ENCODE data around the gene PITPNM1. TPM values are rescaled to one million over a fixed set of nuclear protein-coding genes. Genes with fewer than 3 reads are reported as not detected.
A peak's percentile ranks its signal among the peaks of the same experiment; 100 is the strongest.

Gene PITPNM1
- total and polyA plus RNA-seq, 2 experiments from 2014 or later = 9.1 to 57.1 TPM

DNA sequence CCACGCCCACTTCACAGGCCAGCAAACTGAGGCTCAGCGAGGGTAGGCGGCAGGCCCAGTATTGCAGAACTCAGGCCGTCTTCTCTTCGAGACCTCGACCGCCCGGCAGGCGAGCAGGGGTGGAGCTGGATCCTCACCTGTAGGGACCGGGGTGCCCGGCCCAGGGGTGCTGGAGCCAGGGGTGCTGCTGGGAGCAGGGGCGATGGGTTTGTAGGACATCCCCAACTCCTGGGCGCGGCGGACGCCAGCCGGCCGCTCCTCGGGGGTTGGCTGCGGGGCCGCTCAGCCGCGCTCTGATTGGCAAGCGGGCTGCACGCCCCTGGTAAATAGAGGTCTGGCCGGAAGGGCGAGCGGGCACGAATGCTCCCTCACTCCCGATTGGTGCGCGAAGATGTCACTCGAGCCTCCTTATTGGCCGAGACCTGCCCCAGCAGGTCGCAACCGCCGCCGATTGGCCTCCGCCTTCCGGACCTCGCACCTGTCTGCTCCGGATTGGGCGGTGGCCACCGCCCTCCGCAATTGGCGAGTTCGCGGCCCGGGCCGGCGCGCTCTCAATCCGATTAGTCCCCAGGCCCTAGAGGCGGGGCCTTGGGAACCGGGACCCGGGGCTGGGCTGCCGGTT, 2.8 kb upstream of the PITPNM1 start, which contains the start of gene CDK2AP2 (continued):
- TF ChIP-seq, protein P1, sequence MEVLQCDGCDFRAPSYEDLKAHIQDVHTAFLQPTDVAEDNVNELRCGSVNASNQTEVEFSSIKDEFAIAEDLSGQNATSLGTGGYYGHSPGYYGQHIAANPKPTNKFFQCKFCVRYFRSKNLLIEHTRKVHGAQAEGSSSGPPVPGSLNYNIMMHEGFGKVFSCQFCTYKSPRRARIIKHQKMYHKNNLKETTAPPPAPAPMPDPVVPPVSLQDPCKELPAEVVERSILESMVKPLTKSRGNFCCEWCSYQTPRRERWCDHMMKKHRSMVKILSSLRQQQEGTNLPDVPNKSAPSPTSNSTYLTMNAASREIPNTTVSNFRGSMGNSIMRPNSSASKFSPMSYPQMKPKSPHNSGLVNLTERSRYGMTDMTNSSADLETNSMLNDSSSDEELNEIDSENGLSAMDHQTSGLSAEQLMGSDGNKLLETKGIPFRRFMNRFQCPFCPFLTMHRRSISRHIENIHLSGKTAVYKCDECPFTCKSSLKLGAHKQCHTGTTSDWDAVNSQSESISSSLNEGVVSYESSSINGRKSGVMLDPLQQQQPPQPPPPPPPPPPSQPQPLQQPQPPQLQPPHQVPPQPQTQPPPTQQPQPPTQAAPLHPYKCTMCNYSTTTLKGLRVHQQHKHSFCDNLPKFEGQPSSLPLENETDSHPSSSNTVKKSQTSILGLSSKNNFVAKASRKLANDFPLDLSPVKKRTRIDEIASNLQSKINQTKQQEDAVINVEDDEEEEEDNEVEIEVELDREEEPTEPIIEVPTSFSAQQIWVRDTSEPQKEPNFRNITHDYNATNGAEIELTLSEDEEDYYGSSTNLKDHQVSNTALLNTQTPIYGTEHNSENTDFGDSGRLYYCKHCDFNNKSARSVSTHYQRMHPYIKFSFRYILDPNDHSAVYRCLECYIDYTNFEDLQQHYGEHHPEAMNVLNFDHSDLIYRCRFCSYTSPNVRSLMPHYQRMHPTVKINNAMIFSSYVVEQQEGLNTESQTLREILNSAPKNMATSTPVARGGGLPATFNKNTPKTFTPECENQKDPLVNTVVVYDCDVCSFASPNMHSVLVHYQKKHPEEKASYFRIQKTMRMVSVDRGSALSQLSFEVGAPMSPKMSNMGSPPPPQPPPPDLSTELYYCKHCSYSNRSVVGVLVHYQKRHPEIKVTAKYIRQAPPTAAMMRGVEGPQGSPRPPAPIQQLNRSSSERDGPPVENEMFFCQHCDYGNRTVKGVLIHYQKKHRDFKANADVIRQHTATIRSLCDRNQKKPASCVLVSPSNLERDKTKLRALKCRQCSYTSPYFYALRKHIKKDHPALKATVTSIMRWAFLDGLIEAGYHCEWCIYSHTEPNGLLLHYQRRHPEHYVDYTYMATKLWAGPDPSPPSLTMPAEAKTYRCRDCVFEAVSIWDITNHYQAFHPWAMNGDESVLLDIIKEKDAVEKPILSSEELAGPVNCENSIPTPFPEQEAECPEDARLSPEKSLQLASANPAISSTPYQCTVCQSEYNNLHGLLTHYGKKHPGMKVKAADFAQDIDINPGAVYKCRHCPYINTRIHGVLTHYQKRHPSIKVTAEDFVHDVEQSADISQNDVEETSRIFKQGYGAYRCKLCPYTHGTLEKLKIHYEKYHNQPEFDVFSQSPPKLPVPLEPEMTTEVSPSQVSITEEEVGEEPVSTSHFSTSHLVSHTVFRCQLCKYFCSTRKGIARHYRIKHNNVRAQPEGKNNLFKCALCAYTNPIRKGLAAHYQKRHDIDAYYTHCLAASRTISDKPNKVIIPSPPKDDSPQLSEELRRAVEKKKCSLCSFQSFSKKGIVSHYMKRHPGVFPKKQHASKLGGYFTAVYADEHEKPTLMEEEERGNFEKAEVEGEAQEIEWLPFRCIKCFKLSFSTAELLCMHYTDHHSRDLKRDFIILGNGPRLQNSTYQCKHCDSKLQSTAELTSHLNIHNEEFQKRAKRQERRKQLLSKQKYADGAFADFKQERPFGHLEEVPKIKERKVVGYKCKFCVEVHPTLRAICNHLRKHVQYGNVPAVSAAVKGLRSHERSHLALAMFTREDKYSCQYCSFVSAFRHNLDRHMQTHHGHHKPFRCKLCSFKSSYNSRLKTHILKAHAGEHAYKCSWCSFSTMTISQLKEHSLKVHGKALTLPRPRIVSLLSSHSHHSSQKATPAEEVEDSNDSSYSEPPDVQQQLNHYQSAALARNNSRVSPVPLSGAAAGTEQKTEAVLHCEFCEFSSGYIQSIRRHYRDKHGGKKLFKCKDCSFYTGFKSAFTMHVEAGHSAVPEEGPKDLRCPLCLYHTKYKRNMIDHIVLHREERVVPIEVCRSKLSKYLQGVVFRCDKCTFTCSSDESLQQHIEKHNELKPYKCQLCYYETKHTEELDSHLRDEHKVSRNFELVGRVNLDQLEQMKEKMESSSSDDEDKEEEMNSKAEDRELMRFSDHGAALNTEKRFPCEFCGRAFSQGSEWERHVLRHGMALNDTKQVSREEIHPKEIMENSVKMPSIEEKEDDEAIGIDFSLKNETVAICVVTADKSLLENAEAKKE (CRISPR knock-in tag; IDR thresholded peaks at IDR 0.05) = no peak

DNA sequence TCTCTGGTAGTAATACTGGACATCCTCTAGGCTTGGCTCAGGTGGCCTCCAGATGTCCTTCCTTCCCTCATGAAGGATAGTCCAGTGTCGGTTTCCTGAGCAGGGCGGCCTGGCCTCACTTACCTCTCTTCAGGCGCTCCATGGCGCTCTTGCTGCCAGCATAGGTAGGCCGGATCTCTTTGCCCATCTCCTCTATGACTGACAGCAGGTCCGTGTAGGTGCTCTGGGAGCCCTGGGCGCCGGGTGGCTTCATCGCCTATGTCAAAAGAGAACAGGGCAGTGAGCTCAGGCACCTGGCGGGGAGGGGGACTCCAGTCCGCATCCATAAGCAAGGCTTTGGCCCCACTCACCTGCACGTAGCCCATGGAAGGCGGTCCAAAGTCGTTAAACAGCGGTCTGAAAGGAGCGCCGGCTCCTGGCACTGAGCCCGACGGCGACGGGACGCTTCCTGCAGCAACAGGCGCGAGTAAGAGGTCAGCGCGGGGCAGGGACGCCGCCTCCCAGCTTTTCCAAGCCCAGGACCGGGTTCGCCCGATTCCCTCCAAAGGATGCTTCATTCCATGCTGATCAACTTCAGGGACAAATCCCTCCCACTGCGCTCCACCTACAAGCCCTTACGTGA, 2.2 kb upstream of the PITPNM1 start:
- Histone ChIP-seq H4K20me1 (replicated peaks; ENCODE audit: insufficient read depth) (peaks cover 15% of the 10 kb centered on the region), H3F3A (replicated peaks; ENCODE audit: low read depth) (peaks cover 16% of the 10 kb centered on the region; the same call in 1 of the 2 replicates), H3K9me2 (ENCODE audit: insufficient read depth) (no peaks in the 10 kb centered on the region), H3K27ac (ENCODE audit: low read depth) (peak overlapping the region; percentile 92), H3K79me2 (replicated peaks; ENCODE audit: insufficient read depth) (peaks cover 5% of the 10 kb centered on the region; the same call in 1 of the 2 replicates), H3K4me1 (ENCODE audit: insufficient read depth) (peaks cover 27% of the 10 kb centered on the region), H3K36me3 (ENCODE audit: insufficient read depth) (no peaks in the 10 kb centered on the region), H3K27me3 (ENCODE audit: insufficient read depth) (no peaks in the 10 kb centered on the region; the same call in 1 of the 2 replicates), H3K4me3 (peak overlapping the region; percentile 86), H2AFZ (peak overlapping the region; percentile 69; the same call in 1 of the 2 replicates), H3K4me2 (peak overlapping the region; percentile 94)
- H3K9me3 Mint-ChIP-seq = peaks cover 3% of the 10 kb centered on the region; the same call in 1 of the 3 replicates
- peaks cover 26% of the 10 kb centered on the region for H3K4me1 Mint-ChIP-seq
- peaks cover 18% of the 10 kb centered on the region for H3K27me3 Mint-ChIP-seq (ENCODE audit: insufficient read depth, low read depth, poor library complexity)
- H3K4me3 Mint-ChIP-seq = peak overlapping the region; percentile 73
- ATAC-seq (peak; percentile 13; the same call in 2 of the 3 replicates), DNase-seq (ENCODE audit: low spot score) (peak; percentile 93)
- peak overlapping the region; percentile 67 for H3K27ac Mint-ChIP-seq
- peaks cover 7% of the 10 kb centered on the region for H3K36me3 Mint-ChIP-seq (ENCODE audit: low read depth)
- TF ChIP-seq, protein P2, sequence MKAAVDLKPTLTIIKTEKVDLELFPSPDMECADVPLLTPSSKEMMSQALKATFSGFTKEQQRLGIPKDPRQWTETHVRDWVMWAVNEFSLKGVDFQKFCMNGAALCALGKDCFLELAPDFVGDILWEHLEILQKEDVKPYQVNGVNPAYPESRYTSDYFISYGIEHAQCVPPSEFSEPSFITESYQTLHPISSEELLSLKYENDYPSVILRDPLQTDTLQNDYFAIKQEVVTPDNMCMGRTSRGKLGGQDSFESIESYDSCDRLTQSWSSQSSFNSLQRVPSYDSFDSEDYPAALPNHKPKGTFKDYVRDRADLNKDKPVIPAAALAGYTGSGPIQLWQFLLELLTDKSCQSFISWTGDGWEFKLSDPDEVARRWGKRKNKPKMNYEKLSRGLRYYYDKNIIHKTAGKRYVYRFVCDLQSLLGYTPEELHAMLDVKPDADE (IDR thresholded peaks at IDR 0.05) = no peak
- TF ChIP-seq, protein P3, sequence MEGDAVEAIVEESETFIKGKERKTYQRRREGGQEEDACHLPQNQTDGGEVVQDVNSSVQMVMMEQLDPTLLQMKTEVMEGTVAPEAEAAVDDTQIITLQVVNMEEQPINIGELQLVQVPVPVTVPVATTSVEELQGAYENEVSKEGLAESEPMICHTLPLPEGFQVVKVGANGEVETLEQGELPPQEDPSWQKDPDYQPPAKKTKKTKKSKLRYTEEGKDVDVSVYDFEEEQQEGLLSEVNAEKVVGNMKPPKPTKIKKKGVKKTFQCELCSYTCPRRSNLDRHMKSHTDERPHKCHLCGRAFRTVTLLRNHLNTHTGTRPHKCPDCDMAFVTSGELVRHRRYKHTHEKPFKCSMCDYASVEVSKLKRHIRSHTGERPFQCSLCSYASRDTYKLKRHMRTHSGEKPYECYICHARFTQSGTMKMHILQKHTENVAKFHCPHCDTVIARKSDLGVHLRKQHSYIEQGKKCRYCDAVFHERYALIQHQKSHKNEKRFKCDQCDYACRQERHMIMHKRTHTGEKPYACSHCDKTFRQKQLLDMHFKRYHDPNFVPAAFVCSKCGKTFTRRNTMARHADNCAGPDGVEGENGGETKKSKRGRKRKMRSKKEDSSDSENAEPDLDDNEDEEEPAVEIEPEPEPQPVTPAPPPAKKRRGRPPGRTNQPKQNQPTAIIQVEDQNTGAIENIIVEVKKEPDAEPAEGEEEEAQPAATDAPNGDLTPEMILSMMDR (conservative IDR thresholded peaks at IDR 0.05; ENCODE audit: low read depth in 2 of 2) = no peak
- TF ChIP-seq STAT1 (IDR thresholded peaks at IDR 0.05; ENCODE audit: unreplicated experiment) (no peak), EZH2 (IDR thresholded peaks at IDR 0.05; ENCODE audit: low read depth, unreplicated experiment) (no peak), ZNF114 (CRISPR knock-in tag; IDR thresholded peaks at IDR 0.05) (no peak), ZNF331 (CRISPR knock-in tag; IDR thresholded peaks at IDR 0.05; ENCODE audit: low read depth) (no peak), NANOG (IDR thresholded peaks at IDR 0.05; ENCODE audit: borderline replicate concordance) (no peak)
- TF ChIP-seq, protein P4, sequence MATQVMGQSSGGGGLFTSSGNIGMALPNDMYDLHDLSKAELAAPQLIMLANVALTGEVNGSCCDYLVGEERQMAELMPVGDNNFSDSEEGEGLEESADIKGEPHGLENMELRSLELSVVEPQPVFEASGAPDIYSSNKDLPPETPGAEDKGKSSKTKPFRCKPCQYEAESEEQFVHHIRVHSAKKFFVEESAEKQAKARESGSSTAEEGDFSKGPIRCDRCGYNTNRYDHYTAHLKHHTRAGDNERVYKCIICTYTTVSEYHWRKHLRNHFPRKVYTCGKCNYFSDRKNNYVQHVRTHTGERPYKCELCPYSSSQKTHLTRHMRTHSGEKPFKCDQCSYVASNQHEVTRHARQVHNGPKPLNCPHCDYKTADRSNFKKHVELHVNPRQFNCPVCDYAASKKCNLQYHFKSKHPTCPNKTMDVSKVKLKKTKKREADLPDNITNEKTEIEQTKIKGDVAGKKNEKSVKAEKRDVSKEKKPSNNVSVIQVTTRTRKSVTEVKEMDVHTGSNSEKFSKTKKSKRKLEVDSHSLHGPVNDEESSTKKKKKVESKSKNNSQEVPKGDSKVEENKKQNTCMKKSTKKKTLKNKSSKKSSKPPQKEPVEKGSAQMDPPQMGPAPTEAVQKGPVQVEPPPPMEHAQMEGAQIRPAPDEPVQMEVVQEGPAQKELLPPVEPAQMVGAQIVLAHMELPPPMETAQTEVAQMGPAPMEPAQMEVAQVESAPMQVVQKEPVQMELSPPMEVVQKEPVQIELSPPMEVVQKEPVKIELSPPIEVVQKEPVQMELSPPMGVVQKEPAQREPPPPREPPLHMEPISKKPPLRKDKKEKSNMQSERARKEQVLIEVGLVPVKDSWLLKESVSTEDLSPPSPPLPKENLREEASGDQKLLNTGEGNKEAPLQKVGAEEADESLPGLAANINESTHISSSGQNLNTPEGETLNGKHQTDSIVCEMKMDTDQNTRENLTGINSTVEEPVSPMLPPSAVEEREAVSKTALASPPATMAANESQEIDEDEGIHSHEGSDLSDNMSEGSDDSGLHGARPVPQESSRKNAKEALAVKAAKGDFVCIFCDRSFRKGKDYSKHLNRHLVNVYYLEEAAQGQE (IDR thresholded peaks at IDR 0.05; ENCODE audit: unreplicated experiment) = no peak
